Measurements from ENCODE around the gene FGF12.

The FGF12 gene

DNA sequence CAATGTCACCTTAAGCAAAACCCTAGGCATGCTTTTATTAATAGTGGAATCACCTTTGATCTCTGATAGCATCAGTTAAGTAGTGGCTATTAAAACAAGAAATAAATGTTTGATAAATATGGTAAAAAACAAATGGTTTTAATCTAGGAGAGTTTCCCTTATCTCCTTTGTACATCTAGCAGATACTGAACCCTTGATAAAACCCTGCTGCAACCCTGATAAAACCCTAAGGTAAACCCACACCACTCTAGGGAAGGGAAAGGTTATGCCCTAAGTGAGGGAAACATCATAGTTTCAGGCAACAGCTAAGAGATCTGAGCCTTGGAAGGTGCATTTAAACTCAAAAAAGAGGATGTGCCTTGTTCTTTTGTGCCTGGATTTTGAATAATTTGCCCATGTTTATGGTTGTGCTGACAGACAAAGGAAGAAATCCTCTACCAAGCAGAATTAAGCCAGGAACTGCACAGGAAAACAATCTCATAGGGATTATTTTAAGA lies 309.7 kb downstream of the FGF12 start:
- DNase-seq (ENCODE audit: low read depth in 2 of 2, low spot score in 1 of 2): no peak

DNA sequence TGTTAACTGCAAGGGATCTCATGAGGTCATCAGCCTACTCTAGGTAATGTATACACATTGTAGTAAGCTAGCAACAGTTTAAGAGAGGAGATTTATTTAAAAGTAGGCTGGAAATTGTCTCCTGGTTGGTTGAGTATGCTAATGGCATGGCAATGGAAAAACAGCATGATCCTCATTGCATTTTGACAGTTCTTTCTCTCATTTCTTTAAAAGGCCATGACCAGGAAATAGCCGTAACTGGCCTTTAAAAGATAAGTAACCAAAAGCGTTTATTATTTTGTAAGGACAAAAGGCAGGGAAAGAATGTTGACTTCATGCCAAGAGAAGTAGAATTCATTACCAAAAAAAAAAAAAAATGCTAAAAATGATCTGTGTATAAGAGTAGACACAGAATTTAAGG lies 310.3 kb downstream of the FGF12 start:
- DNase-seq (ENCODE audit: low read depth in 2 of 2, low spot score in 1 of 2): no peak

DNA sequence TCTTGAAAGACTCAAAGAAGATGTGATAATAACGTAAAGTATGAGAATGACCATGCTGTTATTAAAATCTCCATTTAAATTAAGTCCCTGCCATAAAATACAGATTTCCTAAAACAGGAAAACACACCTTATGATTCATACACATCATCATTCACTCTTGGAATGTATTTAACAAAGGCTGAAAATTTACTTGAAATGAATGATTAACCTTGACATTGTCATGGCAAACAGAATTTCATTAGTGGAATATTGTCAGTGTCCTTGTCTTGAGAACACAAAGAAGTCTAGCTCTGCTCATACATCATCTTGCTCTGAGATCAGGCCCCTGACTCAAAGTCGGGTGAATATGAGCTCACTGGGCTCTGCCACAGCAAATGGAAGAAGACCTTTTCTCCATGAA lies 313.9 kb downstream of the FGF12 start:
- DNase-seq (ENCODE audit: low read depth in 2 of 2, low spot score in 1 of 2): no peak

DNA sequence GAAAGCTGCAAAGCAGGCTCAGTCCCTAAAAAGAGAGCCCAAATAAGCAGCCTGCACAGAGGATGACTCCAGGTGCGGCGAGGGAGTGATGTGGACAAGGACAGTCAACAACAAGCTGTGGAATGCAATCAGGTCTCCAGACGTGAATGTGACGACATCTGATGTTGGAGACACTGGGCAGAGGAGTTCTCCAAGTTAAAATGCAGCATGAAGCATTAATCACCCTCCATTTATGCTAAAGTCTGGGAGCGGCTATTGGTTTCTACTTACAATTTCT lies 316.7 kb downstream of the FGF12 start:
- DNase-seq (ENCODE audit: low read depth in 2 of 2, low spot score in 1 of 2): no peak

DNA sequence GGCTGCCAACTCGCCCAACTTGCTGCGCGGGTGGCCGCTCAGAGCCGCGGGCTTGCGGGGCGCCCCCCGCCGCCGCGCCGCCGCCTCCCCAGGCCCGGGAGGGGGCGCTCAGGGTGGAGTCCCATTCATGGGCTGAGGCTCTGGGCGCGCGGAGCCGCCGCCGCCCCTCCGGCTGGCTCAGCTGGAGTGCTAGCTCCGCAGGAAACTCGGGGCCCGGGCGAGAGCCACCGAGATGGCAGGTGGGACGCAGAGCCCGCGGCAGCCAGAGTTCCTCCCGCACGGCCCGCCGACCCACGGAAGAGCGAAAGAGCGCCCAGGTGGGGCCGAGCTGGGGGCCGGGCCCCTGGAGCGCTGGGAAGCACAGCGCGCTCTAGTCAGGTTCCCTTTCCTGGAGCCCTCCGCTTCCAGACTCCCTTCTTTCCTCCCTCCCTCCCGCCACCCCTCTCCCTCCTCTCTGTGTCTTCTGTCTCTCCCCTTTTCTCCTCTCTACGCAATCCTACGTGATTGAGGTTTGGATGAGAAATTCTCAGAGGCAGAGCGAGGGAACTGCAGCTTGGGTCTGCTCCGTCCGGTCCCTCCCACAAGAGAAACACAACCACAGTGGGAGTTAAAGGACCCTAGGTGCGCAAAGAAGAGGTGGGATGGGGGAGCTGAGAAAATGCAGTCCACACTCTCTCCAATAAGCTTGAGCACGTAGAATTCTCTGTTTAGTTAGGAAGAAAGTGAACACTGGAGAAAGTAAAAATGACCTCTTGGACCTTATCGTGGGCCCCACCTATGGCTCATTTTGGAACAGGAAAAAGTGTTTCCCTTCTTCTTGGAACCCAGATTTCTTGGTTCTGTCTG lies 317.3 kb downstream of the FGF12 start:
- no peak for DNase-seq (ENCODE audit: low read depth in 2 of 2, low spot score in 1 of 2)

DNA sequence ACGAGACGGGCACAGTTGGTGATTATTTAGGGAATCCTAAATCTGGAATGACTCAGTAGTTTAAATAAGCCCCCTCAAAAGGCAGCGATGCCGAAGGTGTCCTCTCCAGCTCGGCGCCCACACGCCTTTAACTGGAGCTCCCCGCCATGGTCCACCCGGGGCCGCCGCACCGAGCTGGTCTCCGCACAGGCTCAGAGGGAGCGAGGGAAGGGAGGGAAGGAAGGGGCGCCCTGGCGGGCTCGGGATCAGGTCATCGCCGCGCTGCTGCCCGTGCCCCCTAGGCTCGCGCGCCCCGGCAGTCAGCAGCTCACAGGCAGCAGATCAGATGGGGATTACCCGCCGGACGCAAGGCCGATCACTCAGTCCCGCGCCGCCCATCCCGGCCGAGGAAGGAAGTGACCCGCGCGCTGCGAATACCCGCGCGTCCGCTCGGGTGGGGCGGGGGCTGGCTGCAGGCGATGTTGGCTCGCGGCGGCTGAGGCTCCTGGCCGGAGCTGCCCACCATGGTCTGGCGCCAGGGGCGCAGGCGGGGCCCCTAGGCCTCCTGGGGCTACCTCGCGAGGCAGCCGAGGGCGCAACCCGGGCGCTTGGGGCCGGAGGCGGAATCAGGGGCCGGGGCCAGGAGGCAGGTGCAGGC lies 318.0 kb downstream of the FGF12 start:
- DNase-seq (ENCODE audit: low read depth in 2 of 2, low spot score in 1 of 2): no peak

DNA sequence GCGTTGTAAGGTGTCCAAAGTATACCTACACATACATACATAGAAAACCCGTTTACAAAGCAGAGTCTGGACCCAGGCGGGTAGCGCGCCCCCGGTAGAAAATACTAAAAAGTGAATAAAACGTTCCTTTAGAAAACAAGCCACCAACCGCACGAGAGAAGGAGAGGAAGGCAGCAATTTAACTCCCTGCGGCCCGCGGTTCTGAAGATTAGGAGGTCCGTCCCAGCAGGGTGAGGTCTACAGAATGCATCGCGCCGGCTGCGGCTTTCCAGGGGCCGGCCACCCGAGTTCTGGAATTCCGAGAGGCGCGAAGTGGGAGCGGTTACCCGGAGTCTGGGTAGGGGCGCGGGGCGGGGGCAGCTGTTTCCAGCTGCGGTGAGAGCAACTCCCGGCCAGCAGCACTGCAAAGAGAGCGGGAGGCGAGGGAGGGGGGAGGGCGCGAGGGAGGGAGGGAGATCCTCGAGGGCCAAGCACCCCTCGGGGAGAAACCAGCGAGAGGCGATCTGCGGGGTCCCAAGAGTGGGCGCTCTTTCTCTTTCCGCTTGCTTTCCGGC lies 318.6 kb downstream of the FGF12 start:
- no peak for DNase-seq (ENCODE audit: low read depth in 2 of 2, low spot score in 1 of 2)

DNA sequence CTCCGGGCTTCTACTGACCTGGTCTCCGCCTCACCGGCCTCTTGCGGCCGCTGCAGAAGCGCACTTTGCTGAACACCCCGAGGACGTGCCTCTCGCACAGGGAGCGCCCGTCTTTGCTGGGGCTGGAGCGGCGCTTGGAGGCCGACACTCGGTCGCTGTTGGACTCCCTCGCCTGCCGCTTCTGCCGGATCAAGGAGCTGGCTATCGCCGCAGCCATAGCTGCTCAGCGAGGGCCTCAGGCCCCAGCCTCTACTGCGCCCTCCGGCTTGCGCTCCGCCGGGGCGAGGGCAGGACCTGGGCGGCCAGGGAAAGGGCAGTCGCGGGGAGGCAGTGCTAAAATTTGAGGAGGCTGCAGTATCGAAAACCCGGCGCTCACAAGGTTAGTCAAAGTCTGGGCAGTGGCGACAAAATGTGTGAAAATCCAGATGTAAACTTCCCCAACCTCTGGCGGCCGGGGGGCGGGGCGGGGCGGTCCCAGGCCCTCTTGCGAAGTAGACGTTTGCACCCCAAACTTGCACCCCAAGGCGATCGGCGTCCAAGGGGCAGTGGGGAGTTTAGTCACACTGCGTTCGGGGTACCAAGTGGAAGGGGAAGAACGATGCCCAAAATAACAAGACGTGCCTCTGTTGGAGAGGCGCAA lies 319.2 kb downstream of the FGF12 start:
- no peak for DNase-seq (ENCODE audit: low read depth in 2 of 2, low spot score in 1 of 2)

DNA sequence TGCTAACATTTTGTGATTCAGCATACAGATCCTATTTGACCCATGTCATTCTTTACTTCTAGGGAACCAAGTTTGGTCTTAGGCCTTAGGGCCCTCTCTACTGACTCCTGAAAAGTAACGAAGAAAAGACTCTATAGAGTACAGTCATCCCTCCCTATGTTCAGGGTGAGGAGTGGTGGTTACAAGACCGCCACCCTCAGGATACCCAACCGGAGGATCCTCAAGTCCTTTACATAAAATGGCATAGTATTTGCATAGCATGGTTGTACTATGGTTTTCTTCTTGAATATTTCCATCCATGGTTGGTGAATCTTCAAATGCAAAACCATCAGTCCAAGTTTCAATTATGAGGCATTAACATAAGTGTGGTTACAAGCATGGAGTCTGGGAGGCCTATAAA lies 327.6 kb downstream of the FGF12 start:
- no peak for DNase-seq (ENCODE audit: low read depth in 2 of 2, low spot score in 1 of 2)

DNA sequence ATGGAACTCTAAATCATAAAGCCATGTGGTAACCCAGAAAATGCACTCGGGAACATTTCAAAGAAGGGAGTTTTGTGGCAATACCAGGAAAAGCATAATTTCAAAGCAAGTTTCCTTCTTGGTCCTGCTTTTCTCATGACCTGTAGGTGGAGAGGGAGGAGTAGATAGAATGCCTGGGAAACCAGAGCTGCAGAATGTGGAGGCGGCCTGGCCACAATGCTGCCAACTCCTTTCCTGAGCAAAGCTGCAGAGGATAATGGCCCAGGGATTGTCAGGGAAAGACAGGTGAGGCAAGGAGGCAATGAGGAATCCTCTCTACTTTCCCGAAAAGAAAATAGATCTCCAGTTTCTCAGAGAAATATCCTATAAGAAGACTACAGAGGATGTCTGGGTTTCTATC lies 330.3 kb downstream of the FGF12 start:
- no peak for DNase-seq (ENCODE audit: low read depth in 2 of 2, low spot score in 1 of 2)

DNA sequence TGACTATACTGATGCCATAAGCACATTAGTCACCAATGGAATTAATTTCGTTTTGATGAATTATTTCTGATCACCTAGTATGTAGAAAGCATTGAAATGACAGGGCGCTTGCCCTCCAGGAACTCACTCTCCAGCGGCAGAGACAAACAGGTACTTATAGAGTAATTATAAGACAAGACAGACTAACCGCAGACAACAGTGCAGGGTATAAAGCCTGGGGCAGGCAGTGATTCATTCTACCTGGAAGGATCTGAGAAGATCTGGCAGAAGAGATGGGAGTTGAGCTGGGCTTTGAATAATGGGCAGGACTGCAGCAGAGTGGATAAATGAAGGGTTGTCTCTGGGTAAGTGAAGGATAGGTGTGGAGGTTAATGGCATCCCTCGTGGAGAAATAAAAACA lies 331.8 kb downstream of the FGF12 start:
- DNase-seq (ENCODE audit: low read depth in 2 of 2, low spot score in 1 of 2): no peak

DNA sequence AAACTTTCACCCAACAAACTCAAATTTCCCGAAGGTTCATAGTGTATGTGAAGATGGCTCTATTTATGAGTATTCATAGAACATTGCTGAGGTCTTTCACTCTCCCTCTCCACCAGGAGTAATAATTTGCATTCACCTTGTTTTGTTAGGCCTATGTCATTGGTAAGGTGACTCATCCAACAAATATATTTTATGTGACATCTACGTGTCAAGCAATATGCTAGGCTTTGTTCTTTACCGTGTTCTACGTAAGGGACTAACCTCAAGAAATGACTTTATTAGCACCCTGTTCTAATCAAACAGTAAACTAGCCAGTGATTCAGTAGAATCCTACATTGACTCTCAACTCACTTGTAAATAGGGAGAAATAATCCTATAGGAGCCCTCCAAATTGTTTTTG lies 334.4 kb downstream of the FGF12 start:
- DNase-seq (ENCODE audit: low read depth in 2 of 2, low spot score in 1 of 2): no peak

DNA sequence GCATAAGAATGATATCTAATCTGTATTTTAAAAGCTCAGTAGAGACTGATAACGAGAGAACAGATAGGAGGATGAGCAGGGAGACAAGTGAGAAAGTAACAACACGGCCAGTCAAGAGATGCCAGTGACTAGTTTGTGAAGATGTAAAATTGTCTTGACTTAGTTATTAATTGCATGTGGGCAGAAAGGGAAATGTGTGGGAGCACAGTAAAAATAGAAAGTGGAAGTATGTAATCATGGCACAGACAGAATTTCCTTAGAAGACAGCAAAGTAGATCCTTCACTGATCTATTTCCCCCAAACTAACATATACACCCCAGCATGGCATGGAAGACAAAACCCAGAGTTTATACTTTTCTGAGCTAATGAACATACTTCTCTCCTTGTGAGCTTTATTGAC lies 344.5 kb downstream of the FGF12 start:
- DNase-seq (ENCODE audit: low read depth in 2 of 2, low spot score in 1 of 2): no peak

DNA sequence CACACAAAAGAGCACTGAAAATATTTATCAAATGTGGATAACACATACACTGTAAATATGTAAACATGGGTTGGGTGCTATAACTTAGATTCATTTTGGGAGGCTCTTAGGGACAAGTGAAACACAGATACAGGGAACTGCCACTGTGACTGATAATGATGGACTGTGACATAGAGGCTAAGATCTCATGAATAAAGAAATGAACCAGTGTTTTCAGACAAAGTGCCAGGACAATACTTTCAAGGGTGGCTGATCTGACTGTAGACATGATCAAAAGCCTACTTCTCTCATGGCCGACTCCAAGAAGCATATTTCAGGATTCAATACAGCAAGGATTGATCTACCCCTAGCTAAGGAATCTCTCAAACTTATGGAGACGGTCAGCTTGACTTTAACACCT lies 353.8 kb downstream of the FGF12 start:
- DNase-seq (ENCODE audit: low read depth in 2 of 2, low spot score in 1 of 2): no peak

DNA sequence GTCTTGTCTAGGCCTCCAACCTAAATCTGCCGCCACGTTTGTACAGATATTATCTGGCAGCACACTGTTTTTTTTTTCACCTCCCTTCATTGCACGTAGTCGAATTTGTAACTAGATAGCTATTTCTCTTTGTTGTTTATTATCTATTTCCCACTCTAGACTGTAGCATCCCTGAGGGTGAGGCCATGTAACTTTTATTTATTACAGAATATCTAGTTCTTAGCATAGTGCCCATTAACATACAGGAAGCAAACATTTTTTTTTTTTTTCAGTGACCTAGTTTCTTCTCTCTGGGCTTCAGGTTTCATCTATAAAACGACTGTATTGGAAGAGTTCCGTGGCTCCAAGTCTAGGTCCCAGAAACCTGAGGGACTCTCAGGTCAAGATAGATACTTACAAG lies 354.3 kb downstream of the FGF12 start:
- DNase-seq (ENCODE audit: low read depth in 2 of 2, low spot score in 1 of 2): no peak

DNA sequence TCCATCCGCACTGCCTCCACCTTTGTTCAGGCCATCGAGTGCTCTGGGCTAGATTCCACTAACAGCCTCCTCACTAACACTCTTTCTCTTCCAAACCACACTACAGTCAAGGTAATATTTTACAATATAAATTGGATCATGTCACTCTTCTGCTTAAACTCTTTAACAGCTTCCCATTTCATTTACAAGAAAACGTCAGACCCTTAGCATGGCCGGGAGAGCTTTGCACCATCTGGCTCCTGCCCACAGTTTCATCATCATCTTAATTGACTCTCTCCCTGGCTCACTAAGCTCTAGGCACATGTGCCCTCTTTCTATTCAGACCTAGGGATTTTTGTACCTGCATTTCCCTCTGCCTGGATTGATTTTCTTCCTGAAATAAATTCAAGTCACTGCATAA lies 354.7 kb downstream of the FGF12 start:
- no peak for DNase-seq (ENCODE audit: low read depth in 2 of 2, low spot score in 1 of 2)

DNA sequence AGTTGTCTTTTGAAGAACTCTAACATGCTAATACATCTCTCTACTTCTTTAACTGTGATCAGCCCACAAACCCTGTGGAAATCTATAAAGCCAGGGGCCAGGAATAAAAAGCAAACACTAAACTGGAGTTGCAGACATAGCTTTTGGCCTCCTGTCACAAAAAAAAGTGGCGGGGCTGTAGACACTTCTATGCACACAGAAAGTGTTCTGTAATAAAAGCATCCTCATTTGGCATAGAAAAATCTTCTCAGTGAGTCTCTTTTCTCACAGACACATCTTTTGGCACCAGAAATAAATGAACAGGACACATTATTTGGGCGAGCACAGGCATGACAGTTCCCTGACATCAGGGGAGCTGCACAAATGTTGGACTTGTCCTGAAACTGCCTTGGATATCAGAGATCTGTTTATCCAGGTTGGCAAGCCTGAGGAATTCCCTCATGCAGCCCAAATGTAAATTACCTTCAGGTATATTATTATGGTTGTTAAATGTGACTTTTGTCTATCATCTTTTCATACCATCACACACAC lies 355.4 kb downstream of the FGF12 start:
- no peak for DNase-seq (ENCODE audit: low read depth in 2 of 2, low spot score in 1 of 2)

DNA sequence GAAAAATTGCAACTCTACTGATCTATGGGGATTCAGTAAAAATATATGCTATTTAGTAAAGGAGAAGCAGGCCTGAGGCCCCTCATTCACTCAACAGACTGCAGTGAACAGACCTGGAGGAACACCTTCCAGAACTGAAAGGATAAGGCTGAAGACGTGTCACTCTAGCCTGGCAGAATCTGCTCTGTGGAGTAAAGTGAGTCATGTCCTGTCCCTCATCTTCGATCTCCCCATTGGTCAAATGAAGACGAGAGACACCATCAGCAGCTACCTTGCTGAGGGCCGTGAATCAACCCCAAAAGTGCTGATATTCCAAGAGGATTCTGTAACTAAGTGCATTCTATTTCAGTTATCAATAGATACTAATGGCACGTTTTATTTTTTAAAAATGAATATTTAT lies 359.7 kb downstream of the FGF12 start:
- no peak for DNase-seq (ENCODE audit: low read depth in 2 of 2, low spot score in 1 of 2)

DNA sequence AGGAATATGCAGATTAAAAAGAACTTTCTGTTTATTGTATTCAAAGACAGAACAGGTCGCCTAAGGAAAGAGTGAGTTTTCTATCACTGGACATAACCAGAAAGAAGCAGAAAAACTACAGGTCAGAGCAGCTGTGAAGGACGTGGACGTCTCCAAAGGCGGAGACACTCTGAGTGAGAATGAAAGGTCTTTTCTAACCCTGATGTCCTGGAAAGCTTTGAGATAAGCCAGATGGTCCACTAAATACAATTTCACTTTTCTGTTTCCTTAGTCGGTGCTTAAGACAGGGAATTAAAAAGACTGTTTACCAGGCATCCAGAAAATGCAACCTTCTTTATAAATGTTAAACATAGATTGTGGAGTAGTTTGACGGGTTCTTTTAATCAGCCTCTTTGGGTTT lies 360.4 kb downstream of the FGF12 start:
- DNase-seq (ENCODE audit: low read depth in 2 of 2, low spot score in 1 of 2): no peak

DNA sequence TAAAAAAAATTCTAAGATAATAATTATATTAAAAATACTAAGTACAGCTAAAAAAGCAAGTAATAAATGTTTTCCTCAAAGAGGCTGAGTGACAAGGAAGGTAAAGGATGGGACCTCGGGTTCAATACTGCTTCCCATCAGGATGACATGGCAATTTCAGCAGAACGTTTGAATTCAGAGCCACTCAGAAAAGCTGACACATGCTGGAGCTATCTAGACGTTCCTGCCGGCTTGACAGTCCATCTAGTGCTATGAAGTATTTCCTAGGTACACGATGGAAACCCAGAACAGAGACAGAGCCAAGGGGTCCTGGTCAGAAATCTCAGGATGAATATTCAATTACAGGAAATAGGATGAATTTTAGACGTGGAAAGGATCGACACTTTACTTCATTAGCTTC lies 361.8 kb downstream of the FGF12 start:
- no peak for DNase-seq (ENCODE audit: low read depth in 2 of 2, low spot score in 1 of 2)

DNA sequence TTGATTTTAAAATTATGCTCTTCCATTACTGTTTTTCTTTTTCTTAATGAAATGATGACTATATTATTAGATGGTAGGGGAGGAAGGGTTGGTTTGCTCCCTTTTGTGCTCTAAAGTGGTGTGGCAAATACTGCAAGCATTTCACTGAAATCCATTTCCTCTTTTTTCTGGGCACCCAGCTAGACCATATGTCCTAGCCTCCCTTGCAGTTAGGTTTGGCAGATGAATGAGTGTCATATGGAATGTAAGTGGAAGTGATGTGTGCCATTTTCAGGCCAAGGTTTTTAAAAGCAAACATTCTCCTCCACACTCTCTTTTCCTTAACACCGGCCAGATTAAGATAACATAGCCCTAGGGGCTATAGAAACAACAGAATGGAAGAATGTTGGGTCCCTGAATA lies 363.0 kb downstream of the FGF12 start:
- no peak for DNase-seq (ENCODE audit: low read depth in 2 of 2, low spot score in 1 of 2)

DNA sequence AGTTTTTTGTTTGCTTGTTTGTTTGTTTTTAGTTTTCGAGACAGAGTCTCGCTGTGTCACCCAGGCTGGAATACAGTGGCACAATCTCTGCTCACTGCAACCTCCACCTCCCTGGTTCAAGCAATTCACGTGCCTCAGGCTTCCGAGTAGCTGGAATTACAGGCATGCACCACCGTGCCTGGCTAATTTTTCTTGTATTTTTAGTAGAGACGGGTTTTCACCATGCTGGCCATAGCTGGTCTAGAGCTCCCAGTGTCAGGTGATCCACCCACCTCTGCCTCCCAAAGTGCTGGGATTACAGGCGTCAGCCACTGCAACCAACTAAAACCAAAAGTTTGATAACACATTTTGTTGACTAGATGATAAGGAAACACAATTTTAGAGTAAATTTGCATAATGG lies 372.7 kb downstream of the FGF12 start:
- DNase-seq (ENCODE audit: low read depth in 2 of 2, low spot score in 1 of 2): no peak

All from stimulated activated CD8-positive, alpha-beta memory T cell treated with anti-CD3 and anti-CD28 coated beads, Interleukin-4, amount 100 ng/mL, for 1 hour (primary cell).